Karpas-422 (cell line): ENCODE measurements around the gene RPS10. TPM values are rescaled to one million over a fixed set of nuclear protein-coding genes. Genes with fewer than 3 reads are reported as not detected.

ENCODE experiments used
- DNase-seq: peaks from one replicate; pipeline ENCODE4 v3.0.0-alpha.2; 2015
- H2AFZ ChIP-seq: fragments of 200-600 bp; sonication (generic); 2 replicates; pipeline ENCODE4 v1.6.1; 2014; ENCODE audit warnings: antibody characterized with exemption, low read length, mixed read lengths
- H3K27ac ChIP-seq: fragments of 200-600 bp; sonication (generic); 2 replicates; pipeline ENCODE4 v1.5.1; 2014; ENCODE audit warnings: mild to moderate bottlenecking, low read length, moderate library complexity
- H3K27me3 ChIP-seq: fragments of 200-600 bp; sonication (generic); 2 replicates; pipeline ENCODE4 v1.6.1; 2014; ENCODE audit warnings: low read length, mixed read lengths
- H3K36me3 ChIP-seq: fragments of 200-600 bp; sonication (generic); 2 replicates; pipeline ENCODE4 v1.6.1; 2014; ENCODE audit warnings: low read length, mixed read lengths; ENCODE audit not compliant: insufficient read depth
- H3K4me1 ChIP-seq: fragments of 200-600 bp; sonication (generic); 2 replicates; pipeline ENCODE4 v1.6.1; 2014; ENCODE audit warnings: mild to moderate bottlenecking, low read length, mixed read lengths
- H3K4me2 ChIP-seq: fragments of 200-600 bp; sonication (generic); 2 replicates; pipeline ENCODE4 v1.6.1; 2014; ENCODE audit warnings: low read length, low read depth, mild to moderate bottlenecking; ENCODE audit not compliant: poor library complexity, severe bottlenecking
- H3K4me3 ChIP-seq: fragments of 200-600 bp; sonication (generic); 2 replicates; pipeline ENCODE4 v1.5.1; 2014; ENCODE audit warnings: mild to moderate bottlenecking, antibody characterized with exemption, low read length, mixed read lengths
- H3K79me2 ChIP-seq: fragments of 200-600 bp; sonication (generic); 2 replicates; pipeline ENCODE4 v1.6.1; 2014; ENCODE audit warnings: mild to moderate bottlenecking, low read length, mixed read lengths
- H3K9ac ChIP-seq: fragments of 200-600 bp; sonication (generic); 2 replicates; pipeline ENCODE4 v1.6.0; 2014; ENCODE audit warnings: low read length
- H3K9me2 ChIP-seq: fragments of 200-600 bp; sonication (generic), shearing (Covaris generic); replicated peaks from 2 replicates; pipeline ENCODE4 v1.6.0; 2014; ENCODE audit warnings: mild to moderate bottlenecking, low read length, moderate library complexity; ENCODE audit not compliant: insufficient read depth
- H3K9me3 ChIP-seq: fragments of 300-700, 200-600 bp; sonication (generic); 2 replicates; pipeline ENCODE4 v1.6.1; 2014; ENCODE audit warnings: low read length, mixed read lengths
- H4K20me1 ChIP-seq: fragments of 200-600 bp; sonication (generic); 2 replicates; pipeline ENCODE4 v1.6.1; 2014; ENCODE audit warnings: mild to moderate bottlenecking, antibody characterized with exemption, low read length, low read depth; ENCODE audit not compliant: insufficient read depth
- total RNA-seq: library from RNA; depleted of rRNA; stranded (reverse); fragments of >200 nt; shearing (Covaris generic); gene quantifications from 2 replicates; pipeline ENCODE4 v1.2.3, GENCODE V29; 2014; ENCODE audit warnings: low replicate concordance

Gene RPS10
- total RNA-seq, 1 experiment from 2014 or later = 2,938 TPM

DNA sequence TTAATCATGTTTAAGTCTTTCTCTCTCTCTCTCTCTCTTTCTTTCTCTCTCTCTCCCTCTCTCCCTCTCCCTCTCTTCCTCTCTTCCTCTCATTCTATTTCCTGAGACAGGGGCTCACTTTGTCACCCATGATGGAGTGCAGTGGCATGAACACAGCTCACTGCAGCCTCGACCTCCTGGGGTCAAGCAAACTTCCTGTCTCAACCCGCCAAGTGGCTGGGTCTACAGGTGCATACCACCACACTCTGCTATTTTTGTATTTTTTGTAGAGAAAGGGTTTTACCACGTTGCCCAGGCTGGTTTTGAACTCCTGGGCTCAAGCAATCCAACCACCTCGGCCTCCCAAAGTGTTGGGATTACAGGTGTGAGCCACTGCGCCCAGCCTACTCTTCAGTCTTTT, 15.7 kb upstream of the RPS10 start:
- DNase-seq = no peak
- Histone ChIP-seq H3K27ac (no peak overlapping the region), H4K20me1 (no peaks in the 10 kb centered on the region), H3K79me2 (no peaks in the 10 kb centered on the region), H3K36me3 (no peaks in the 10 kb centered on the region), H3K9me3 (no peaks in the 10 kb centered on the region; the same call in 1 of the 2 replicates), H3K4me1 (no peaks in the 10 kb centered on the region), H2AFZ (no peak overlapping the region), H3K9me2 (no peaks in the 10 kb centered on the region), H3K27me3 (no peaks in the 10 kb centered on the region), H3K4me2 (no peak overlapping the region), H3K9ac (no peak overlapping the region), H3K4me3 (no peak overlapping the region)

GRCh38 chr6:34439442-34439841, 13.6 kb upstream of the RPS10 start:
- Histone ChIP-seq H3K36me3 (no peaks in the 10 kb centered on the region), H3K9me3 (no peaks in the 10 kb centered on the region; the same call in 1 of the 2 replicates), H3K9ac (no peak overlapping the region), H3K27ac (no peak overlapping the region), H2AFZ (no peak overlapping the region), H3K9me2 (no peaks in the 10 kb centered on the region), H3K4me2 (no peak overlapping the region), H3K4me1 (no peaks in the 10 kb centered on the region), H3K4me3 (no peak overlapping the region), H3K27me3 (no peaks in the 10 kb centered on the region), H3K79me2 (no peaks in the 10 kb centered on the region), H4K20me1 (no peaks in the 10 kb centered on the region)
- DNase-seq = no peak

- Histone ChIP-seq H3K79me2 (no peaks in the 10 kb centered on the region), H3K4me1 (no peaks in the 10 kb centered on the region), H2AFZ (no peak overlapping the region), H3K36me3 (no peaks in the 10 kb centered on the region), H3K27me3 (no peaks in the 10 kb centered on the region), H3K9ac (no peak overlapping the region), H3K27ac (no peak overlapping the region), H4K20me1 (no peaks in the 10 kb centered on the region), H3K9me2 (no peaks in the 10 kb centered on the region), H3K4me3 (no peak overlapping the region), H3K4me2 (no peak overlapping the region), H3K9me3 (no peaks in the 10 kb centered on the region; the same call in 1 of the 2 replicates)
- DNase-seq = no peak
Observed at GRCh38 chr6:34438705-34439104, 12.8 kb upstream of the RPS10 start.

GRCh38 chr6:34437644-34437970, 11.7 kb upstream of the RPS10 start:
- no peaks in the 10 kb centered on the region for H3K79me2 ChIP-seq
- H3K9me3 ChIP-seq = no peaks in the 10 kb centered on the region; the same call in 1 of the 2 replicates
- H3K4me3 ChIP-seq = no peak overlapping the region
- H3K9ac ChIP-seq = no peak overlapping the region
- H3K27ac ChIP-seq = no peak overlapping the region
- H3K27me3 ChIP-seq = no peaks in the 10 kb centered on the region
- no peak for DNase-seq
- H4K20me1 ChIP-seq = no peaks in the 10 kb centered on the region
- H3K9me2 ChIP-seq = no peaks in the 10 kb centered on the region
- H2AFZ ChIP-seq = no peak overlapping the region
- H3K4me1 ChIP-seq = no peaks in the 10 kb centered on the region
- H3K4me2 ChIP-seq = no peak overlapping the region
- no peaks in the 10 kb centered on the region for H3K36me3 ChIP-seq

DNA sequence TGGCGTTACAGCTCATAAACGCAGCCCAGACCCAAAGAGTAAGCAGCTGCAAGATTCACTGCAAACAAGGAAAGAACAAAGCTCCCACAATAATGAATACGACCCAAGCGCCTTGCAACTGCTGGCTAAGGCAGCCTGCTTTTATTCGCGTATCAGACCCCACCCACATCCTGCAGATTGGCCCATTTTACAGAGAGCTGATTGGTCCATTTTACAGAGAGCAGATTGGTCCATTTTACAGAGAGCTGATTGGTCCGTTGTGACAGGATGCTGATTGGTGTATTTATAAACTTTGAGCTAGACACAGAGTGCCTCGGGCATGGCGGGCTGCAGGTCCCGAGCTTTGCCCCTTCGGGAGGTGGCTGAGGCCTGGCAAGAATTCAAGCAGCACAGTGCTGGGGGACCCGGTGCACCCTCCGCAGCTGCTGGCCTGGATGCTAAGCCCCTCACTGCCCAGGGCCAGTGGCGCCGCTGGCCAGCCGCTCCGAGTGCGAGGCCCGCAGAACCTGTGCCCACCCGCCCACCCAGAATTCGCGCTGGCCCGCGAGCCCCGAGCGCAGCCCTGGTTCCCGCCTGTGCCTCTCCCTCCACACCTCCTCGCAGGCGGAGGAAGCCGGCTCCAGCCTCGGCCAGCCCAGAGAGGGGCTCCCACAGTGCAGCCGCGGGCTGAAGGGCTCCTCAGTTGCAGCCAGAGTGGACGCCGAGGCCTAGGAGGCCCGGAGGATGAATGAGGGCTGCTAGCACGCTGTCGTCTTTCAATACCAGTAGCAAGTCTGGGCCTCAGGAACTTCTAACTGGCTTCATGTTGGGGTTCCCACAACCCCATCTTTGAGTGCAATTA, 11.2 kb upstream of the RPS10 start:
- Histone ChIP-seq H3K9me3 (no peaks in the 10 kb centered on the region; the same call in 1 of the 2 replicates), H3K36me3 (no peaks in the 10 kb centered on the region), H3K9me2 (no peaks in the 10 kb centered on the region), H3K4me2 (no peak overlapping the region), H3K27ac (no peak overlapping the region), H3K27me3 (no peaks in the 10 kb centered on the region), H4K20me1 (no peaks in the 10 kb centered on the region), H3K4me3 (no peak overlapping the region), H3K9ac (no peak overlapping the region), H3K4me1 (no peaks in the 10 kb centered on the region), H2AFZ (no peak overlapping the region), H3K79me2 (no peaks in the 10 kb centered on the region)
- DNase-seq = no peak

GRCh38 chr6:34435916-34436315, 10.0 kb upstream of the RPS10 start:
- no peak overlapping the region for H3K4me2 ChIP-seq
- H3K9me3 ChIP-seq = no peaks in the 10 kb centered on the region; the same call in 1 of the 2 replicates
- no peaks in the 10 kb centered on the region for H3K27me3 ChIP-seq
- no peaks in the 10 kb centered on the region for H3K79me2 ChIP-seq
- no peak overlapping the region for H2AFZ ChIP-seq
- no peak overlapping the region for H3K9ac ChIP-seq
- no peaks in the 10 kb centered on the region for H3K9me2 ChIP-seq
- H3K27ac ChIP-seq = no peak overlapping the region
- no peak overlapping the region for H3K4me3 ChIP-seq
- no peaks in the 10 kb centered on the region for H4K20me1 ChIP-seq
- no peaks in the 10 kb centered on the region for H3K4me1 ChIP-seq
- no peak for DNase-seq
- no peaks in the 10 kb centered on the region for H3K36me3 ChIP-seq

GRCh38 chr6:34425132-34425497, 754 bp downstream of the RPS10 start:
- H3K27me3 ChIP-seq = no peaks in the 10 kb centered on the region
- peaks cover 46% of the 10 kb centered on the region for H3K36me3 ChIP-seq
- peak overlapping the region; percentile 90 for H3K4me2 ChIP-seq
- peaks cover 33% of the 10 kb centered on the region for H3K79me2 ChIP-seq
- peak overlapping the region; percentile 85 for H3K27ac ChIP-seq
- peaks cover 20% of the 10 kb centered on the region for H3K4me1 ChIP-seq
- peak overlapping the region; percentile 97 for H3K9ac ChIP-seq
- no peaks in the 10 kb centered on the region for H3K9me3 ChIP-seq
- peak overlapping the region; percentile 100 for H3K4me3 ChIP-seq
- H2AFZ ChIP-seq = no peak overlapping the region
- no peak for DNase-seq
- peaks cover 27% of the 10 kb centered on the region; the same call in 1 of the 2 replicates for H4K20me1 ChIP-seq
- H3K9me2 ChIP-seq = no peaks in the 10 kb centered on the region

- Histone ChIP-seq H3K27me3 (no peaks in the 10 kb centered on the region), H3K36me3 (peaks cover 52% of the 10 kb centered on the region), H3K4me3 (peak overlapping the region; percentile 100), H3K4me1 (peaks cover 20% of the 10 kb centered on the region), H3K79me2 (peaks cover 33% of the 10 kb centered on the region), H3K4me2 (peak overlapping the region; percentile 90), H2AFZ (no peak overlapping the region), H3K9ac (peak overlapping the region; percentile 97), H4K20me1 (peaks cover 31% of the 10 kb centered on the region; the same call in 1 of the 2 replicates), H3K9me3 (no peaks in the 10 kb centered on the region), H3K9me2 (no peaks in the 10 kb centered on the region), H3K27ac (peak overlapping the region; percentile 85)
- DNase-seq = no peak
Observed at GRCh38 chr6:34424200-34425131, 1.4 kb downstream of the RPS10 start.
